OCI-LY7 (cell line): ENCODE results near the gene DDX27.

ENCODE experiments used
- EZH2phosphoT487 ChIP-seq: fragments of 200-600 bp; sonication (generic); IDR thresholded peaks from 2 replicates; pipeline ENCODE4 v1.6.1; 2018; ENCODE audit warnings: low read depth, borderline replicate concordance, mild to moderate bottlenecking, mixed run types, antibody characterized with exemption, low read length, moderate library complexity, mixed read lengths
- TF ChIP-seq, protein P1 (sequence below): fragments of 200-600 bp; sonication (generic); conservative IDR thresholded peaks from 2 replicates; pipeline ENCODE4 v1.5.1; 2014; ENCODE audit warnings: mild to moderate bottlenecking, antibody characterized with exemption, low read length, moderate library complexity, mixed read lengths

- TF ChIP-seq, protein P1, sequence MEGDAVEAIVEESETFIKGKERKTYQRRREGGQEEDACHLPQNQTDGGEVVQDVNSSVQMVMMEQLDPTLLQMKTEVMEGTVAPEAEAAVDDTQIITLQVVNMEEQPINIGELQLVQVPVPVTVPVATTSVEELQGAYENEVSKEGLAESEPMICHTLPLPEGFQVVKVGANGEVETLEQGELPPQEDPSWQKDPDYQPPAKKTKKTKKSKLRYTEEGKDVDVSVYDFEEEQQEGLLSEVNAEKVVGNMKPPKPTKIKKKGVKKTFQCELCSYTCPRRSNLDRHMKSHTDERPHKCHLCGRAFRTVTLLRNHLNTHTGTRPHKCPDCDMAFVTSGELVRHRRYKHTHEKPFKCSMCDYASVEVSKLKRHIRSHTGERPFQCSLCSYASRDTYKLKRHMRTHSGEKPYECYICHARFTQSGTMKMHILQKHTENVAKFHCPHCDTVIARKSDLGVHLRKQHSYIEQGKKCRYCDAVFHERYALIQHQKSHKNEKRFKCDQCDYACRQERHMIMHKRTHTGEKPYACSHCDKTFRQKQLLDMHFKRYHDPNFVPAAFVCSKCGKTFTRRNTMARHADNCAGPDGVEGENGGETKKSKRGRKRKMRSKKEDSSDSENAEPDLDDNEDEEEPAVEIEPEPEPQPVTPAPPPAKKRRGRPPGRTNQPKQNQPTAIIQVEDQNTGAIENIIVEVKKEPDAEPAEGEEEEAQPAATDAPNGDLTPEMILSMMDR: no peak
- TF ChIP-seq EZH2phosphoT487: no peak
Measured at GRCh38 chr20:49172413-49172812, 46.8 kb upstream of the DDX27 start.
